ENCODE results near the gene PKP4. TPM values are rescaled to one million over a fixed set of nuclear protein-coding genes. Genes with fewer than 3 reads are reported as not detected.

PKP4 gene
- total RNA-seq, 1 donor, result 62.2 TPM

- no peak for DNase-seq (ENCODE audit: low read depth)
- TF ChIP-seq CTCF (IDR thresholded peaks at IDR 0.05; ENCODE audit: insufficient read depth, low read depth, low read length), result no peak
- H3K4me3 ChIP-seq (ENCODE audit: low read depth, low read length), result no peak overlapping the region
Observed at GRCh38 chr2:158583923-158584322, 127.2 kb downstream of the PKP4 start.

GRCh38 chr2:158586491-158586890 is 129.7 kb downstream of the PKP4 start:
- DNase-seq (ENCODE audit: low read depth), result peak; percentile 95
- no peak for TF ChIP-seq CTCF (IDR thresholded peaks at IDR 0.05; ENCODE audit: insufficient read depth, low read depth, low read length)
- H3K4me3 ChIP-seq (ENCODE audit: low read depth, low read length), result no peak overlapping the region

GRCh38 chr2:158589303-158589702 is 132.6 kb downstream of the PKP4 start:
- no peak for DNase-seq (ENCODE audit: low read depth)
- no peak for TF ChIP-seq CTCF (IDR thresholded peaks at IDR 0.05; ENCODE audit: insufficient read depth, low read depth, low read length)
- no peak overlapping the region for H3K4me3 ChIP-seq (ENCODE audit: low read depth, low read length)

- no peak for TF ChIP-seq CTCF (IDR thresholded peaks at IDR 0.05; ENCODE audit: insufficient read depth, low read depth, low read length)
- DNase-seq (ENCODE audit: low read depth), result no peak
- H3K4me3 ChIP-seq (ENCODE audit: low read depth, low read length), result no peak overlapping the region
Observed at GRCh38 chr2:158598862-158599517, 142.2 kb downstream of the PKP4 start.

- H3K4me3 ChIP-seq (ENCODE audit: low read depth, low read length), result no peak overlapping the region
- no peak for TF ChIP-seq CTCF (IDR thresholded peaks at IDR 0.05; ENCODE audit: insufficient read depth, low read depth, low read length)
- no peak for DNase-seq (ENCODE audit: low read depth)
Observed at GRCh38 chr2:158599609-158600008, 142.9 kb downstream of the PKP4 start.

GRCh38 chr2:158600155-158600802 is 143.5 kb downstream of the PKP4 start:
- peak; percentile 84 for DNase-seq (ENCODE audit: low read depth)
- no peak overlapping the region for H3K4me3 ChIP-seq (ENCODE audit: low read depth, low read length)
- no peak for TF ChIP-seq CTCF (IDR thresholded peaks at IDR 0.05; ENCODE audit: insufficient read depth, low read depth, low read length)

Data from fibroblast of villous mesenchyme (primary cell).